DOHH2 (cell line): ENCODE data around the gene ITK.

Source experiments
- H3F3A ChIP-seq: fragments of 200-600 bp; sonication (generic), shearing (Covaris generic); 2 replicates; pipeline ENCODE4 v1.6.0; 2016; ENCODE audit warnings: antibody characterized with exemption, mild to moderate bottlenecking; ENCODE audit not compliant: control insufficient read depth, insufficient read depth
- H3K27ac ChIP-seq: fragments of 200-600 bp; sonication (generic); 2 replicates; pipeline ENCODE4 v1.5.1; 2014; ENCODE audit warnings: low read depth, mild to moderate bottlenecking, low read length, moderate library complexity
- H3K27me3 ChIP-seq: fragments of 200-600 bp; sonication (generic); 2 replicates; pipeline ENCODE4 v1.6.1; 2014; ENCODE audit warnings: mild to moderate bottlenecking, low read length, mixed read lengths; ENCODE audit not compliant: control insufficient read depth
- H3K36me3 ChIP-seq: fragments of 200-600 bp; sonication (generic); 2 replicates; pipeline ENCODE4 v1.6.1; 2014; ENCODE audit warnings: mild to moderate bottlenecking, low read length, moderate library complexity, mixed read lengths; ENCODE audit not compliant: control insufficient read depth
- H3K4me1 ChIP-seq: fragments of 200-600 bp; sonication (generic); 2 replicates; pipeline ENCODE4 v1.6.1; 2014; ENCODE audit warnings: mild to moderate bottlenecking, low read length, mixed read lengths; ENCODE audit not compliant: control insufficient read depth
- H3K4me2 ChIP-seq: fragments of 200-600 bp; sonication (generic); 2 replicates; pipeline ENCODE4 v1.6.0; 2014; ENCODE audit warnings: mild to moderate bottlenecking, low read length, moderate library complexity
- H3K4me3 ChIP-seq: fragments of 200-600 bp; sonication (generic); 2 replicates; pipeline ENCODE4 v1.5.1; 2014; ENCODE audit warnings: mild to moderate bottlenecking, low read length, mixed read lengths
- H3K79me2 ChIP-seq: fragments of 200-600 bp; sonication (generic); 2 replicates; pipeline ENCODE4 v1.6.1; 2014; ENCODE audit warnings: mild to moderate bottlenecking, low read length, mixed read lengths; ENCODE audit not compliant: control insufficient read depth
- H3K9me2 ChIP-seq: fragments of 200-600 bp; sonication (generic); replicated peaks from 2 replicates; pipeline ENCODE4 v1.6.1; 2014; ENCODE audit warnings: mild to moderate bottlenecking, low read length, mixed read lengths; ENCODE audit not compliant: control insufficient read depth
- H3K9me3 ChIP-seq: fragments of 200-600 bp; sonication (generic); 2 replicates; pipeline ENCODE4 v1.6.1; 2014; ENCODE audit warnings: antibody characterized with exemption, low read length, mixed read lengths; ENCODE audit not compliant: control insufficient read depth, insufficient read depth
- H4K20me1 ChIP-seq: fragments of 200-600 bp; sonication (generic); 2 replicates; pipeline ENCODE4 v1.6.0; 2014; ENCODE audit warnings: low read depth, mild to moderate bottlenecking, antibody characterized with exemption, low read length, moderate library complexity; ENCODE audit not compliant: control insufficient read depth, insufficient read depth
- CTCF ChIP-seq: fragments of 200-600 bp; sonication (generic); IDR thresholded peaks from one replicate; pipeline ENCODE4 v1.5.1; 2014; ENCODE audit warnings: antibody characterized with exemption, mild to moderate bottlenecking, low read depth, low read length; ENCODE audit not compliant: poor library complexity, severe bottlenecking
- EZH2phosphoT487 ChIP-seq: fragments of 200-600 bp; sonication (generic); IDR thresholded peaks from 2 replicates; pipeline ENCODE4 v1.6.1; 2017; ENCODE audit warnings: borderline replicate concordance, mild to moderate bottlenecking, antibody characterized with exemption, low read length, moderate library complexity, mixed read lengths

Gene ITK

GRCh38 chr5:157172403-157172802 lies 8.2 kb upstream of the ITK start:
- H3K36me3 ChIP-seq: no peaks in the 10 kb centered on the region
- peaks cover 20% of the 10 kb centered on the region for H3K4me1 ChIP-seq
- H3K79me2 ChIP-seq: no peaks in the 10 kb centered on the region
- H3K27ac ChIP-seq: peak overlapping the region; percentile 39
- H4K20me1 ChIP-seq: no peaks in the 10 kb centered on the region
- no peak for TF ChIP-seq EZH2phosphoT487
- TF ChIP-seq CTCF: no peak
- H3F3A ChIP-seq: no peaks in the 10 kb centered on the region
- peaks cover 3% of the 10 kb centered on the region for H3K9me3 ChIP-seq
- H3K9me2 ChIP-seq: no peaks in the 10 kb centered on the region
- H3K27me3 ChIP-seq: peaks cover 2% of the 10 kb centered on the region
- peak overlapping the region; percentile 71 for H3K4me2 ChIP-seq
- peak overlapping the region; percentile 54 for H3K4me3 ChIP-seq

GRCh38 chr5:157175071-157175612 lies 5.5 kb upstream of the ITK start:
- TF ChIP-seq CTCF (no peak), EZH2phosphoT487 (no peak)
- Histone ChIP-seq H3K4me3 (no peak overlapping the region), H3K4me1 (peaks cover 18% of the 10 kb centered on the region), H3K27me3 (peaks cover 5% of the 10 kb centered on the region; the same call in 1 of the 2 replicates), H4K20me1 (no peaks in the 10 kb centered on the region), H3K9me2 (no peaks in the 10 kb centered on the region), H3K4me2 (no peak overlapping the region), H3K27ac (no peak overlapping the region), H3F3A (no peaks in the 10 kb centered on the region), H3K36me3 (no peaks in the 10 kb centered on the region), H3K9me3 (peaks cover 3% of the 10 kb centered on the region; the same call in 1 of the 2 replicates), H3K79me2 (no peaks in the 10 kb centered on the region)

GRCh38 chr5:157177953-157178352 lies 2.7 kb upstream of the ITK start:
- H3K4me1 ChIP-seq: peaks cover 3% of the 10 kb centered on the region
- H3K9me3 ChIP-seq: no peaks in the 10 kb centered on the region
- TF ChIP-seq EZH2phosphoT487: no peak
- TF ChIP-seq CTCF: no peak
- no peak overlapping the region for H3K4me3 ChIP-seq
- H3K27ac ChIP-seq: no peak overlapping the region
- H4K20me1 ChIP-seq: no peaks in the 10 kb centered on the region
- peaks cover 18% of the 10 kb centered on the region for H3K27me3 ChIP-seq
- H3K4me2 ChIP-seq: no peak overlapping the region
- no peaks in the 10 kb centered on the region for H3K79me2 ChIP-seq
- no peaks in the 10 kb centered on the region for H3F3A ChIP-seq
- H3K36me3 ChIP-seq: no peaks in the 10 kb centered on the region
- no peaks in the 10 kb centered on the region for H3K9me2 ChIP-seq
